ENCODE results near the gene LGALS3.

The LGALS3 gene

GRCh38 chr14:55115460-55115859 lies 13.6 kb upstream of the LGALS3 start:
- no peak for DNase-seq

DNA sequence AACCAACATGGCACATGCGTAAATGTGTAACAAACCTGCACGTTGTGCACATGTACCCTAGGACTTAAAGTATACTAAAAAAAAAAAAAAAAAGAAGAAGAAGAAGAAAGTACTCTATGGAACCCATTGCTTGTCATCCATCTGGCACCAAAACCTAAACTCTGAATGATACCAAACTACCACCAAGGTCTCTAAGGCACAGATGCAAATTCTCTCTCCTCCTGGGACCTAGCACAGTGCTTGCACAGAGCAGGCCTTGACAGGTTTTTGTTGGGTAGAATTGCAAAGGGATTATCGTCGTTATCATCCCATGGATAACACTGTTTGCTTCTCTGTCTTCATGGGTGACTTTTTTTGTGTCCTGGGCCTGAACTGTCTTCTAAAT lies 13.2 kb upstream of the LGALS3 start:
- DNase-seq: no peak

GRCh38 chr14:55116246-55117030 lies 12.6 kb upstream of the LGALS3 start:
- DNase-seq: no peak

- DNase-seq: no peak
Observed at GRCh38 chr14:55117803-55118441, 11.1 kb upstream of the LGALS3 start.

- DNase-seq: no peak
Observed at GRCh38 chr14:55118761-55119160, 10.3 kb upstream of the LGALS3 start.

GRCh38 chr14:55120571-55121495 lies 8.2 kb upstream of the LGALS3 start:
- no peak for DNase-seq

- no peak for DNase-seq
Observed at GRCh38 chr14:55121628-55122439, 7.2 kb upstream of the LGALS3 start.

DNA sequence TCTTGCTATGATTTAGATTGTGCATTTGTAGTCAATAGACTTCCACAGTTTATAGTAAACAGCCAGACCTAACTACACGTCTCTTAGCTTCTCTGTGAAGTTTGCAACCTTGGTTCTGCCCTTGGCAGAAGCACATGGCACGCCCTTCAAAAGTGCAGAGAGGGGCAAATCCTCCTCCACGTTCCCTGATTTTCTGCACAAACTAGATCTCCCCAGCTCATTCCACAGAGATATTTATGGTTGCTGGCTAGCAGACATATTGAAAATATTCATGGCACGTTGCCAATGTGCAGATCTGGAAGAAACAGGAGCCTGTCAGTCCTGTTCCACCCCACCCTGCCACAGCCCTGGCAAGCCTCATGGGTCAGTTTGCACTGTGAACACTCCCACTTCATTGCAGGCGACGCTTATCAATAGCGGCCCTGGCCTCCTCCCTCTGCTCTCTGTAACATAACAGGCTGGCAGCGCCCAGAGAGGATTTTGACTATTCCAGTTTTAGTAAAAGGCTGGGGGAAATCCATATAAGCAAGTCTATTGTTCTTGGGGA lies 6.5 kb upstream of the LGALS3 start:
- DNase-seq: no peak

- no peak for DNase-seq
Observed at GRCh38 chr14:55123101-55123500, 6.0 kb upstream of the LGALS3 start.

GRCh38 chr14:55123852-55124639 lies 5.0 kb upstream of the LGALS3 start:
- no peak for DNase-seq

GRCh38 chr14:55124774-55125386 lies 4.2 kb upstream of the LGALS3 start:
- DNase-seq: no peak

GRCh38 chr14:55125403-55125802 lies 3.6 kb upstream of the LGALS3 start:
- DNase-seq: no peak

DNA sequence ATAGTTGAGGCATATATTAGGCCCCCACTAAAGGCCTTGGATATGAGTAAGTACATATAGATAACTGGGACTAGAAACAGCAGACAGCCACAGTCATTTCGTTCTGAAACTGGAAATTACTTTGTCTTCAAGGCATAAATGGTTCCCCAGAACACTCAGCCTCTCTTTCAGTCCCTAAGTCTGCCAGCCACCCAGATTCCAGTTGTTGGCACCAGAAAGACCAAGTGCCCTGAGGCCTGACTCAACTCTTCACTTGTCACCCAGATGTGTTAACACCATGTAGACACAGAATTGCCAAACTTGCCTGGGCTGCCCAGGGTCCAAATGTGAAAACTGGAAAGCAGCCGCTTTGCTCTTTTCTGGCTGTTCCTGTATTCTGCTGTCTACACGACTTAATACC lies 3.0 kb upstream of the LGALS3 start:
- no peak for DNase-seq

GRCh38 chr14:55126932-55127459 lies 2.1 kb upstream of the LGALS3 start:
- DNase-seq: no peak

DNA sequence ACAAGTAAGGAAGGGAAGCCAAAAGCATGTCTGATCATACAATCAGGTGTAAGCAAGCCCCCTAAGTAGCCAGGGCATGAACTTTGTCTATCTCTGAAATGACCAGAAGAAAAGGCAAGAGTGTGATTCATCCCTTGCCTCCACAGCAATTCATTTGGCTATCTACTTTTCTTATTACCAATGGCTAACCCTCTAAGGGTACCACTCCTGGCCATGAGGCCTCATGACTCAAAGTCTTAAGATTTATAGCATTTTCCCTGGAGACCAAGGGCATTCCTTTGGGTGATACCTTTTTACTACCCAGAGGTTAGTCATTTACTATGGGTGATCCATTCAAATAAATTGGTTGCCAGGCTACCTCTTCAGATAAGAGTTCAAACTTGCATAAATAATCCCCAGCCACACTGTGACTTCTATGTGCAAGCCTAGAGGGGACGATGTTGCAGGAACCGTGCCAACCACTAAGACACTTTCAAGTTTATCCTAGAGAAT lies 1.5 kb upstream of the LGALS3 start:
- no peak for DNase-seq

DNA sequence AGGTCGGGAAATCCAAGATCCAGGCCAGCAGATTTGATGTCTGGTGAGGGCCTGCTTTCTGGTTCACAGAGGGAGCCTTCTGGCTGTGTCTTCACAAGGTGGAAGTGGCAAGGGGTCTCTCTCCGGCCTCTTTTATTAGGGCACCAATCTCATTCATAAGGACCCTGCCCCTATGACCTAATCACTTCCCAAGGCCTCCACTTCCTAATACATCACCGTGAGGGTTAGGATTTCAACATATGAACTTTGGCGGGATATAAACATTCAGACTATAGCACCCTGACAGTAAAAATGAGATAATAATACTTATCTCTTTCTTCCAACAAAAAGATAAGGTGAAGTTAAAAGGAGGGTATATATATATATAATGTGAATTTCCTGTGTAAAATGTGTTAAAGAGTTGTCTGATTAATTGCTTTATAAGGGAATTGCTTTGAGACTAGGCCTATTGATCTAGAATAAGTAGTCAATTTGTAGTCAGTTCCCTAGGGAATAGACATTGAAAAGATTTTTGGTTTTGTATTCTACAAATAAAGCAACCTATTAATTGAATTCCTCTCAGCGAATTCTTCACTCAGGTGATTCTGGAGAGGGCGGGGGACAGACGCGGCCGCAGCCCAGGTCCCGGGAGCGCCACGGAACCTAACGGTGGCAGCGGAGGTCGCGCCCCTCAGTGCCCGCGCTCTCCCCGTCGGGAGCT lies 516 bp upstream of the LGALS3 start:
- no peak for DNase-seq

DNA sequence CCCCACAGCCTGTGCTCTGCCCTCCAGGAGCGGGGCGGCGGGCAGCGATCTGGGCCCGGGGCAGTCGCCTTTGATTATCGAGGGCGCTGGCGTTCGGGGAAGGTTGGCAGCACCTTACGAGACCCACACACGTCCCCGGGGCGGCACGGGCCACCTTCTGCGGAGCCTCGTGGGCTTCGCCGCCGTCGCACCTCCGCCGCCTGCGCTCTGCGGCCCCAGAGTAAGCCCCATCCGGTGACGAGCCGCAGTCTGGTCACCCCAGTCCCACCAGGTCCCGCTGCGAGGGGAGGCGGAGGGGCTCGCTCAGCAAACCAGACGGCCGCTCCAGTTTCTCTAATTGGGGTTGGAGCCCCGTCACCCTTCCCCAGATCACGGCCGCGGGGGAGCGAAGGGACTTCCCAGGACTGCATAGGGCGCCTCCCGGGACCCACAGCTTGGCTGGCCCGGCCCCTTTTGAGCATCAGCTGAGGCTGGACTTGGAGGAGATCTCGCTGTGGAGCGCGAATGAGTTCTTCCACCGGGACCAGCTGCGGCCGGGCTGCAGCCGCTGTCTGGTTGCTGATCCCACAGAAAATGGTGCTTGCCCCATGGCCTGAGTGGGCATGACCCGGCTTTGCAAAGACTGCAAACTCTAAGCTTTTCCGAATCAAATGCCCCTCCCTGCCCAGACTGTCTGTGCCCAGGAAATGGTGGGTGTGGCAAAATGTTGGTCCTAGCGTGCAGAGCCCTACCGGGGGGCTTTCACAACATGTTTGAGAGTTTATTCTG lies 560 bp downstream of the LGALS3 start:
- peak; percentile 40 for DNase-seq

DNA sequence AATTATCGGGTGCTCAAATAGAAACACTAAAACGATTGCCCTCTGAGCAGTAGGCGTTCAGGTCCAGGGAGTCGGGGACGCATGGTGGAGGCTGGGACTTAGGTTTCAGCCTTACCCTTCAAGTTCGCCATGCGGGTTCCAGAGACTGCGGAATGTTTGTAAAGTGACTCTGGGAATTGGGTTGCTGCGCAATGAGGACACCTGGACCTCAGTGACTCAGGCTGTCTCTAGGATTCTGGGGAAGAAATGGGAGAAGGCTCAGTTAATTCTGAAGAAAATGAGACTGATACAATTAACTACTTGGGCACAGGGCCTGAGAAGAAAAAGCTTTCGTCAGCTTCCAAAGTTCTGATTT lies 1.1 kb downstream of the LGALS3 start:
- DNase-seq: no peak
